PC-3 (cell line): ENCODE data around the gene LITAF. TPM values are rescaled to one million over a fixed set of nuclear protein-coding genes. Genes with fewer than 3 reads are reported as not detected.

Experiments
- ATAC-seq: fragments of 200-7000 bp; cut with Tn5 transposase; 2 replicates; pipeline ENCODE4 v1.9.1; 2020; ENCODE audit warnings: mild to moderate bottlenecking, moderate library complexity
- BruUV-seq: library from RNA; stranded (reverse); fragments of 400-500 nt; replicated peaks from 2 replicates; lab custom pipeline; 2021; lab: Mats Ljungman, UMichigan
- CTCF ChIA-PET: fragments of 300-600 bp; sonication (Branson Sonifier 250); formaldehyde crosslinking; loops from one replicate; lab custom pipeline; 2022; ENCODE audit warnings: antibody characterized with exemption; lab: Charles Lee
- POLR2A ChIA-PET: fragments of 300-600 bp; sonication (Branson Sonifier 250); formaldehyde crosslinking; loops from one replicate; lab custom pipeline; 2022; ENCODE audit warnings: antibody characterized with exemption; ENCODE audit not compliant: unreplicated experiment; lab: Charles Lee
- DNase-seq: peaks from one replicate; pipeline ENCODE4 v3.0.0-alpha.2; 2015
- H2AFZ ChIP-seq: fragments of 300-600 bp; sonication (generic); 2 replicates; pipeline ENCODE4 v1.6.0; 2016; ENCODE audit warnings: antibody characterized with exemption, low read length
- H3F3A ChIP-seq: fragments of 300-600 bp; sonication (generic); one replicate; pipeline ENCODE4 v1.6.0; 2017; ENCODE audit warnings: antibody characterized with exemption, low read length, control low read depth, mild to moderate bottlenecking; ENCODE audit not compliant: unreplicated experiment
- H3K27ac ChIP-seq: fragments of 300-600 bp; sonication (generic); 2 replicates; pipeline ENCODE4 v1.5.1; 2016; ENCODE audit warnings: mild to moderate bottlenecking, low read length
- H3K27me3 ChIP-seq: fragments of 300-600 bp; sonication (generic); 2 replicates; pipeline ENCODE4 v1.6.1; 2016; ENCODE audit warnings: low read length, mixed read lengths
- H3K36me3 ChIP-seq: fragments of 300-600 bp; sonication (generic); 2 replicates; pipeline ENCODE4 v1.6.1; 2016; ENCODE audit warnings: low read depth, mixed run types, low read length, mixed read lengths
- H3K4me1 ChIP-seq: fragments of 300-600 bp; sonication (generic); 2 replicates; pipeline ENCODE4 v1.5.1; 2016; ENCODE audit warnings: low read length; ENCODE audit not compliant: insufficient read depth
- H3K4me2 ChIP-seq: fragments of 300-600 bp; sonication (generic); 2 replicates; pipeline ENCODE4 v1.6.0; 2016; ENCODE audit warnings: low read length
- H3K4me3 ChIP-seq: fragments of 300-600 bp; sonication (generic); 2 replicates; pipeline ENCODE4 v1.5.1; 2016; ENCODE audit warnings: mild to moderate bottlenecking, low read length, mixed read lengths
- H3K79me2 ChIP-seq: fragments of 300-600 bp; sonication (generic); 2 replicates; pipeline ENCODE4 v1.6.1; 2017; ENCODE audit warnings: low read length, mixed read lengths
- H3K9ac ChIP-seq: fragments of 300-600 bp; sonication (generic); 2 replicates; pipeline ENCODE4 v1.6.0; 2016; ENCODE audit warnings: mild to moderate bottlenecking, low read length
- H3K9me2 ChIP-seq: fragments of 300-600 bp; sonication (generic); replicated peaks from 2 replicates; pipeline ENCODE4 v1.6.1; 2016; ENCODE audit warnings: mixed run types, low read length, mixed read lengths
- H3K9me3 ChIP-seq: fragments of 300-600 bp; sonication (generic); 2 replicates; pipeline ENCODE4 v1.6.1; 2016; ENCODE audit warnings: low read length, mixed read lengths
- H4K20me1 ChIP-seq: fragments of 300-600 bp; sonication (generic); 2 replicates; pipeline ENCODE4 v1.6.1; 2016; ENCODE audit warnings: low read length, mixed read lengths
- EZH2 ChIP-seq: fragments of 300-600 bp; sonication (generic); IDR thresholded peaks from one replicate; pipeline ENCODE4 v1.6.1; 2017; ENCODE audit warnings: antibody characterized with exemption, mild to moderate bottlenecking, low read length; ENCODE audit not compliant: unreplicated experiment
- EZH2phosphoT487 ChIP-seq: fragments of 300-600 bp; sonication (generic); IDR thresholded peaks from 2 replicates; pipeline ENCODE4 v1.6.1; 2018; ENCODE audit warnings: mild to moderate bottlenecking, antibody characterized with exemption, low read length, borderline replicate concordance
- intact Hi-C: fragments of 100-400 bp; cut with micrococcal nuclease; formaldehyde crosslinking; loops from 2 replicates; pipeline ENCODE4 v1.9.0; 2023
- total RNA-seq: library from RNA; depleted of rRNA; stranded (reverse); fragments of >200 nt; gene quantifications from 2 replicates; pipeline ENCODE4 v1.2.3, GENCODE V29; 2014
- TF ChIP-seq, protein P1 (sequence below): fragments of 300-600 bp; sonication (generic); conservative IDR thresholded peaks from 2 replicates; pipeline ENCODE4 v1.5.1; 2017; ENCODE audit warnings: antibody characterized with exemption, low read depth, mild to moderate bottlenecking, low read length

LITAF gene
- total RNA-seq, 1 experiment from 2014 or later, result 13.1 TPM

GRCh38 chr16:11556214-11556819 is 30.4 kb downstream of the LITAF start:
- Histone ChIP-seq H3K27ac (no peak overlapping the region), H3K9me3 (no peaks in the 10 kb centered on the region), H2AFZ (no peak overlapping the region), H3K27me3 (no peaks in the 10 kb centered on the region), H3F3A (no peaks in the 10 kb centered on the region), H3K4me3 (no peak overlapping the region), H3K9ac (no peak overlapping the region), H3K4me1 (no peaks in the 10 kb centered on the region), H3K4me2 (no peak overlapping the region), H3K79me2 (no peaks in the 10 kb centered on the region), H4K20me1 (no peaks in the 10 kb centered on the region), H3K9me2 (no peaks in the 10 kb centered on the region), H3K36me3 (no peaks in the 10 kb centered on the region)
- TF ChIP-seq, protein P1, sequence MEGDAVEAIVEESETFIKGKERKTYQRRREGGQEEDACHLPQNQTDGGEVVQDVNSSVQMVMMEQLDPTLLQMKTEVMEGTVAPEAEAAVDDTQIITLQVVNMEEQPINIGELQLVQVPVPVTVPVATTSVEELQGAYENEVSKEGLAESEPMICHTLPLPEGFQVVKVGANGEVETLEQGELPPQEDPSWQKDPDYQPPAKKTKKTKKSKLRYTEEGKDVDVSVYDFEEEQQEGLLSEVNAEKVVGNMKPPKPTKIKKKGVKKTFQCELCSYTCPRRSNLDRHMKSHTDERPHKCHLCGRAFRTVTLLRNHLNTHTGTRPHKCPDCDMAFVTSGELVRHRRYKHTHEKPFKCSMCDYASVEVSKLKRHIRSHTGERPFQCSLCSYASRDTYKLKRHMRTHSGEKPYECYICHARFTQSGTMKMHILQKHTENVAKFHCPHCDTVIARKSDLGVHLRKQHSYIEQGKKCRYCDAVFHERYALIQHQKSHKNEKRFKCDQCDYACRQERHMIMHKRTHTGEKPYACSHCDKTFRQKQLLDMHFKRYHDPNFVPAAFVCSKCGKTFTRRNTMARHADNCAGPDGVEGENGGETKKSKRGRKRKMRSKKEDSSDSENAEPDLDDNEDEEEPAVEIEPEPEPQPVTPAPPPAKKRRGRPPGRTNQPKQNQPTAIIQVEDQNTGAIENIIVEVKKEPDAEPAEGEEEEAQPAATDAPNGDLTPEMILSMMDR, result no peak
- TF ChIP-seq EZH2 (no peak), EZH2phosphoT487 (no peak)
- ChIA-PET POLR2A (no interaction called here), CTCF (no interaction called here)
- no peak for DNase-seq
- intact Hi-C loops, result no loop called here
- no TSS peak for BruUV-seq
- no peak for ATAC-seq

DNA sequence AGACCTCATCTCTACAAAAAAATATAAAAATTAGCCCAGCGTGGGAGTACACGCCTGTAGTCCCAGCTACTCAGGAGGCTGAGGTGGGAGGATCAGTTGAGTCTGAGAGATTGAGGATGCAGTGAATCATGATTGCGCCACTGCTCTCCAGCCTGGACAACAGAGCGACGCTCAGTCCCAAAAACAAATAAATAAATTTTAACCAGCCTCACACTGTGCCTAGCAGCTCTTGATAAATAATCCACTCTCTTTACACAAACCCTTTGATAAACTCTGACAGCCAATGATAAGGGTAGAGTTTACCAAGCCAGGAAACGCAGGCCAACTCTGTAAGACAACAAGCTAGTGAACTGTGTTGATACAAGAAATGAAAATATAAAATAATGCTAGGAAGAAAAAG is 32.7 kb downstream of the LITAF start:
- BruUV-seq, result no TSS peak
- Histone ChIP-seq H3K4me2 (no peak overlapping the region), H3K79me2 (no peaks in the 10 kb centered on the region), H3F3A (no peaks in the 10 kb centered on the region), H4K20me1 (no peaks in the 10 kb centered on the region), H3K9me2 (no peaks in the 10 kb centered on the region), H3K4me1 (no peaks in the 10 kb centered on the region), H3K9ac (no peak overlapping the region), H3K4me3 (no peak overlapping the region), H3K9me3 (no peaks in the 10 kb centered on the region), H2AFZ (no peak overlapping the region), H3K36me3 (no peaks in the 10 kb centered on the region), H3K27ac (no peak overlapping the region), H3K27me3 (no peaks in the 10 kb centered on the region)
- no peak for TF ChIP-seq EZH2
- no peak for TF ChIP-seq EZH2phosphoT487
- TF ChIP-seq, protein P1, result no peak
- intact Hi-C loops, result no loop called here
- DNase-seq (no peak), ATAC-seq (no peak)
- POLR2A ChIA-PET, result no interaction called here
- CTCF ChIA-PET, result interaction anchor here (0.6 kb wide), 1 partner anchor 204 kb away, joined by 3 read pairs; no protein-coding TSS in a partner anchor

DNA sequence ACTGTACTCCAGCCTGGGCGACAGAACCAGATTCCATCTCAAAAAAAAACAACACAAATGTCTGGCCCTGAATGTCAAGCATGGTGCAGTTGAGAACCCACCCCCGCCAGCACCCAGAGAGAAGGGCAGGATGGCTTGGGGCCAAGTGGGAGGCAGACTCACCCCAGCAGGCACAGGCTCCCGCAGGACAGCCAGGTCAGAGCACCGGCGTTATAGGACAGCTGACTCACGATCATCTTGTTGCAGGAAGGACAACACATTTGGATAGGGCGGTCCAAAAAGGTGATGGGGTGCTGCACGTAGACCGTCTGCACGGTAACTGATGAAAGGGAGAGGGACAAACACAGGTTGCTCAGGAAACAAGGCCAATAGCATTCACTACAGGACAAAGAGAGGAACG is 33.3 kb downstream of the LITAF start:
- Histone ChIP-seq H3K4me2 (no peak overlapping the region), H3K4me3 (no peak overlapping the region), H3K4me1 (no peaks in the 10 kb centered on the region), H2AFZ (no peak overlapping the region), H3K27me3 (no peaks in the 10 kb centered on the region), H3K9me3 (no peaks in the 10 kb centered on the region), H3K9me2 (no peaks in the 10 kb centered on the region), H4K20me1 (no peaks in the 10 kb centered on the region), H3F3A (no peaks in the 10 kb centered on the region), H3K27ac (no peak overlapping the region), H3K9ac (no peak overlapping the region), H3K36me3 (no peaks in the 10 kb centered on the region), H3K79me2 (no peaks in the 10 kb centered on the region)
- DNase-seq (no peak), ATAC-seq (no peak)
- intact Hi-C loops, result no loop called here
- POLR2A ChIA-PET, result no interaction called here
- no TSS peak for BruUV-seq
- TF ChIP-seq EZH2phosphoT487 (no peak), EZH2 (no peak)
- TF ChIP-seq, protein P1, result no peak
- CTCF ChIA-PET, result no interaction called here
